GM12878 (cell line): ENCODE measurements around the gene LRRC37B. TPM values are rescaled to one million over a fixed set of nuclear protein-coding genes. Genes with fewer than 3 reads are reported as not detected.

ENCODE experiments used
- BHLHE40 ChIP-seq, 2 experiments: fragments of 450-650 bp in 1 of 2; IDR thresholded peaks; 2 replicates each; pipeline ENCODE4 v1.6.1; 2011 to 2017; ENCODE audit warnings: low read depth in 2 of 2, borderline replicate concordance in 1 of 2, improper control_type of control experiment in 1 of 2, low read length in 1 of 2, mild to moderate bottlenecking in 1 of 2
- CHD2 ChIP-seq: IDR thresholded peaks from 2 replicates; pipeline ENCODE4 v1.6.1; 2011; ENCODE audit warnings: low read depth, low read length, improper control_type of control experiment, borderline replicate concordance
- CHD4 ChIP-seq: fragments of 200-600 bp; sonication (generic); IDR thresholded peaks from 2 replicates; pipeline ENCODE4 v1.6.1; 2016; ENCODE audit warnings: mild to moderate bottlenecking
- NRF1 ChIP-seq: conservative IDR thresholded peaks from 2 replicates; pipeline ENCODE4 v1.6.1; 2011; ENCODE audit warnings: mild to moderate bottlenecking, low read depth, low read length, improper control_type of control experiment
- SMARCA5 ChIP-seq: fragments of 450-650 bp; IDR thresholded peaks from 2 replicates; pipeline ENCODE4 v1.6.1; 2017; ENCODE audit warnings: mild to moderate bottlenecking
- polyA plus RNA-seq, 11 experiments: library from polyadenylated mRNA; depleted of rRNA in 4 of 11; unstranded in 6 of 11; stranded (reverse) in 5 of 11; fragments of >200 nt; fragmentation: Nextera tagmentation in 4 of 11; fragmentation: Illumina TruSeq in 1 of 11; extraction: Ambion mirVana in 4 of 11; extraction: Trizol in 1 of 11; gene quantifications; 1 replicate in 1 of 11; 2 replicates in 10 of 11; pipeline versions ENCODE4 v1.2.1 to v1.2.3, GENCODE V29; 2011 to 2016; ENCODE audit warnings: inconsistent platforms in 2 of 11, missing spikeins in 2 of 11, low read depth in 1 of 11
- total RNA-seq, 4 experiments: library from RNA; depleted of rRNA in 3 of 4; stranded (reverse); fragments of >200 nt in 3 of 4; fragmentation: Illumina TruSeq in 1 of 4; extraction: Trizol in 1 of 4; gene quantifications; 2 replicates each; pipeline versions ENCODE4 v1.2.1 to v1.2.3, GENCODE V29; 2013 to 2021
- TF ChIP-seq, protein P1 (sequence below): fragments of 450-650 bp; IDR thresholded peaks from 2 replicates; pipeline ENCODE4 v1.6.1; 2017; ENCODE audit warnings: mild to moderate bottlenecking, moderate library complexity
- TF ChIP-seq, protein P2 (sequence below): IDR thresholded peaks from 2 replicates; pipeline ENCODE4 v1.6.1; 2011; ENCODE audit warnings: low read depth, low read length, improper control_type of control experiment, borderline replicate concordance
- TF ChIP-seq, protein P3 (sequence below): fragments of 450-650 bp; IDR thresholded peaks from 2 replicates; pipeline ENCODE4 v1.6.1; 2017; ENCODE audit warnings: mild to moderate bottlenecking, low read depth, inconsistent platforms; ENCODE audit not compliant: poor library complexity, severe bottlenecking
- TF ChIP-seq, protein P4 (sequence below): IDR thresholded peaks from 2 replicates; pipeline ENCODE4 v1.6.1; 2011; ENCODE audit warnings: low read depth, mild to moderate bottlenecking, low read length, moderate library complexity, borderline replicate concordance; ENCODE audit errors: extremely low read depth

The LRRC37B gene
- total and polyA plus RNA-seq, 10 of the 15 experiments (the other 5 are each of a cell fraction or from before 2014, with no cell fraction given): 3.2 to 25.7 (median 9.2) TPM

DNA sequence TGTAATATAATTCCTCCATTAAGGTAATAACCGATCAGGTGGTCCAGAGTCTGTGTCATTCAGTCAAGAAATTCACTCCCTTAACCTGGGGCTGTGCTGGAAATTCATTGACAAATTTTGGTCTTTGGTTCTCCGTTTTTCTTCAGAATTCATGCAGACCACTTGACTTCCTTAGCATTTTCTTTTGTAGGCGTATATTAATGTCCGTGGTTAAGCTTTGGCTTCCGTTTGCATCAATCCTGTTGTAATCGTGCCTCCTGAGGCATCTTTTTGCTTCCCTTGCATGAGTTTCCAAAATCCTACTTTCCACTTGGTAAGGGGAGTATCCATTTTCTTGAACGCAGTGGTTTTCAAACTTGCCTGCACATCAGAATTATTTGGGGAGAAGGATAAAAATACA, 9.0 kb downstream of the LRRC37B start (continued):
- TF ChIP-seq, protein P1, sequence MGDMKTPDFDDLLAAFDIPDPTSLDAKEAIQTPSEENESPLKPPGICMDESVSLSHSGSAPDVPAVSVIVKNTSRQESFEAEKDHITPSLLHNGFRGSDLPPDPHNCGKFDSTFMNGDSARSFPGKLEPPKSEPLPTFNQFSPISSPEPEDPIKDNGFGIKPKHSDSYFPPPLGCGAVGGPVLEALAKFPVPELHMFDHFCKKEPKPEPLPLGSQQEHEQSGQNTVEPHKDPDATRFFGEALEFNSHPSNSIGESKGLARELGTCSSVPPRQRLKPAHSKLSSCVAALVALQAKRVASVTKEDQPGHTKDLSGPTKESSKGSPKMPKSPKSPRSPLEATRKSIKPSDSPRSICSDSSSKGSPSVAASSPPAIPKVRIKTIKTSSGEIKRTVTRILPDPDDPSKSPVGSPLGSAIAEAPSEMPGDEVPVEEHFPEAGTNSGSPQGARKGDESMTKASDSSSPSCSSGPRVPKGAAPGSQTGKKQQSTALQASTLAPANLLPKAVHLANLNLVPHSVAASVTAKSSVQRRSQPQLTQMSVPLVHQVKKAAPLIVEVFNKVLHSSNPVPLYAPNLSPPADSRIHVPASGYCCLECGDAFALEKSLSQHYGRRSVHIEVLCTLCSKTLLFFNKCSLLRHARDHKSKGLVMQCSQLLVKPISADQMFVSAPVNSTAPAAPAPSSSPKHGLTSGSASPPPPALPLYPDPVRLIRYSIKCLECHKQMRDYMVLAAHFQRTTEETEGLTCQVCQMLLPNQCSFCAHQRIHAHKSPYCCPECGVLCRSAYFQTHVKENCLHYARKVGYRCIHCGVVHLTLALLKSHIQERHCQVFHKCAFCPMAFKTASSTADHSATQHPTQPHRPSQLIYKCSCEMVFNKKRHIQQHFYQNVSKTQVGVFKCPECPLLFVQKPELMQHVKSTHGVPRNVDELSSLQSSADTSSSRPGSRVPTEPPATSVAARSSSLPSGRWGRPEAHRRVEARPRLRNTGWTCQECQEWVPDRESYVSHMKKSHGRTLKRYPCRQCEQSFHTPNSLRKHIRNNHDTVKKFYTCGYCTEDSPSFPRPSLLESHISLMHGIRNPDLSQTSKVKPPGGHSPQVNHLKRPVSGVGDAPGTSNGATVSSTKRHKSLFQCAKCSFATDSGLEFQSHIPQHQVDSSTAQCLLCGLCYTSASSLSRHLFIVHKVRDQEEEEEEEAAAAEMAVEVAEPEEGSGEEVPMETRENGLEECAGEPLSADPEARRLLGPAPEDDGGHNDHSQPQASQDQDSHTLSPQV: no peak
- TF ChIP-seq CHD4: no peak
- TF ChIP-seq NRF1: no peak
- TF ChIP-seq SMARCA5: no peak
- TF ChIP-seq, protein P2, sequence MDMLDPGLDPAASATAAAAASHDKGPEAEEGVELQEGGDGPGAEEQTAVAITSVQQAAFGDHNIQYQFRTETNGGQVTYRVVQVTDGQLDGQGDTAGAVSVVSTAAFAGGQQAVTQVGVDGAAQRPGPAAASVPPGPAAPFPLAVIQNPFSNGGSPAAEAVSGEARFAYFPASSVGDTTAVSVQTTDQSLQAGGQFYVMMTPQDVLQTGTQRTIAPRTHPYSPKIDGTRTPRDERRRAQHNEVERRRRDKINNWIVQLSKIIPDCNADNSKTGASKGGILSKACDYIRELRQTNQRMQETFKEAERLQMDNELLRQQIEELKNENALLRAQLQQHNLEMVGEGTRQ: no peak
- TF ChIP-seq, protein P3, sequence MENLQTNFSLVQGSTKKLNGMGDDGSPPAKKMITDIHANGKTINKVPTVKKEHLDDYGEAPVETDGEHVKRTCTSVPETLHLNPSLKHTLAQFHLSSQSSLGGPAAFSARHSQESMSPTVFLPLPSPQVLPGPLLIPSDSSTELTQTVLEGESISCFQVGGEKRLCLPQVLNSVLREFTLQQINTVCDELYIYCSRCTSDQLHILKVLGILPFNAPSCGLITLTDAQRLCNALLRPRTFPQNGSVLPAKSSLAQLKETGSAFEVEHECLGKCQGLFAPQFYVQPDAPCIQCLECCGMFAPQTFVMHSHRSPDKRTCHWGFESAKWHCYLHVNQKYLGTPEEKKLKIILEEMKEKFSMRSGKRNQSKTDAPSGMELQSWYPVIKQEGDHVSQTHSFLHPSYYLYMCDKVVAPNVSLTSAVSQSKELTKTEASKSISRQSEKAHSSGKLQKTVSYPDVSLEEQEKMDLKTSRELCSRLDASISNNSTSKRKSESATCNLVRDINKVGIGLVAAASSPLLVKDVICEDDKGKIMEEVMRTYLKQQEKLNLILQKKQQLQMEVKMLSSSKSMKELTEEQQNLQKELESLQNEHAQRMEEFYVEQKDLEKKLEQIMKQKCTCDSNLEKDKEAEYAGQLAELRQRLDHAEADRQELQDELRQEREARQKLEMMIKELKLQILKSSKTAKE: no peak
- TF ChIP-seq, protein P4, sequence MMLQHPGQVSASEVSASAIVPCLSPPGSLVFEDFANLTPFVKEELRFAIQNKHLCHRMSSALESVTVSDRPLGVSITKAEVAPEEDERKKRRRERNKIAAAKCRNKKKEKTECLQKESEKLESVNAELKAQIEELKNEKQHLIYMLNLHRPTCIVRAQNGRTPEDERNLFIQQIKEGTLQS: no peak
- no peak for TF ChIP-seq CHD2
- no peak for TF ChIP-seq BHLHE40 (IDR thresholded peaks at IDR 0.05; ENCODE audit: borderline replicate concordance in 1 of 2, low read depth in 2 of 2, low read length in 1 of 2)
